Stimulated activated CD4-positive, alpha-beta T cell treated with anti-CD3 and anti-CD28 coated beads, Interleukin-12 subunit alpha, Interleukin-12 subunit beta, amount 100 ng/mL, for 48 hours (primary cell): ENCODE data around the gene ACBD3.

Experiments used
- DNase-seq, 3 donors: peaks; one replicate each; pipeline ENCODE4 v3.0.0-alpha.2; 2020; ENCODE audit warnings: low read depth in 2 of 3, low spot score in 1 of 3

Gene ACBD3

GRCh38 chr1:226116673-226117072, 69.9 kb downstream of the ACBD3 start:
- DNase-seq: no peak

GRCh38 chr1:226112626-226113025, 73.9 kb downstream of the ACBD3 start:
- no peak for DNase-seq

GRCh38 chr1:226111883-226112261, 74.7 kb downstream of the ACBD3 start:
- no peak for DNase-seq

- no peak for DNase-seq
Observed at GRCh38 chr1:226111098-226111882, 75.3 kb downstream of the ACBD3 start.

GRCh38 chr1:226110249-226111097, 76.1 kb downstream of the ACBD3 start:
- DNase-seq: peak in 2 of 3 donors; percentile 37 to 57

- DNase-seq: peak; percentile 63 to 79 (median 67)
Observed at GRCh38 chr1:226109829-226110248, 76.7 kb downstream of the ACBD3 start.

- no peak for DNase-seq
Observed at GRCh38 chr1:226108935-226109828, 77.4 kb downstream of the ACBD3 start.

GRCh38 chr1:226107471-226108460, 78.8 kb downstream of the ACBD3 start:
- DNase-seq: no peak

GRCh38 chr1:226104671-226105121, 81.8 kb downstream of the ACBD3 start:
- no peak for DNase-seq

- no peak for DNase-seq
Observed at GRCh38 chr1:226100436-226101391, 85.8 kb downstream of the ACBD3 start.

- no peak for DNase-seq
Observed at GRCh38 chr1:226098870-226099835, 87.4 kb downstream of the ACBD3 start.

GRCh38 chr1:226097866-226098625, 88.5 kb downstream of the ACBD3 start:
- DNase-seq: no peak

GRCh38 chr1:226095286-226095685, 91.3 kb downstream of the ACBD3 start:
- no peak for DNase-seq
